MM.1S (cell line): ENCODE results near the gene ITIH3.

Source experiments
- DNase-seq: peaks from one replicate; pipeline ENCODE4 v3.0.0-alpha.2; 2015
- H2AFZ ChIP-seq: fragments of 300-600 bp; sonication (generic); 2 replicates; pipeline ENCODE4 v1.6.0; 2016; ENCODE audit warnings: antibody characterized with exemption, low read length
- H3F3A ChIP-seq: fragments of 300-600 bp; sonication (generic); 2 replicates; pipeline ENCODE4 v1.6.1; 2016; ENCODE audit warnings: mild to moderate bottlenecking, antibody characterized with exemption, low read length, moderate library complexity, mixed read lengths; ENCODE audit not compliant: insufficient read depth
- H3K27ac ChIP-seq: fragments of 300-600 bp; sonication (generic); 2 replicates; pipeline ENCODE4 v1.5.1; 2016; ENCODE audit warnings: mild to moderate bottlenecking, low read length
- H3K27me3 ChIP-seq: fragments of 300-600 bp; sonication (generic); replicated peaks from 2 replicates; pipeline ENCODE4 v1.6.0; 2016; ENCODE audit warnings: low read length; ENCODE audit not compliant: insufficient read depth
- H3K36me3 ChIP-seq: fragments of 300-600 bp; sonication (generic); replicated peaks from 2 replicates; pipeline ENCODE4 v1.6.1; 2016; ENCODE audit warnings: mild to moderate bottlenecking, low read length, mixed read lengths; ENCODE audit not compliant: insufficient read depth
- H3K4me1 ChIP-seq: fragments of 300-600 bp; sonication (generic); 2 replicates; pipeline ENCODE4 v1.6.1; 2016; ENCODE audit warnings: low read length, mixed read lengths
- H3K4me2 ChIP-seq: fragments of 300-600 bp; sonication (generic); 2 replicates; pipeline ENCODE4 v1.6.0; 2016; ENCODE audit warnings: low read depth, low read length
- H3K4me3 ChIP-seq: fragments of 300-600 bp; sonication (generic); 2 replicates; pipeline ENCODE4 v1.5.1; 2016; ENCODE audit warnings: low read length, mixed read lengths
- H3K79me2 ChIP-seq: fragments of 300-600 bp; sonication (generic); 2 replicates; pipeline ENCODE4 v1.6.1; 2016; ENCODE audit warnings: mixed run types, low read length, mixed read lengths
- H3K9ac ChIP-seq: fragments of 300-600 bp; sonication (generic); 2 replicates; pipeline ENCODE4 v1.6.1; 2016; ENCODE audit warnings: low read length, mixed read lengths
- H3K9me2 ChIP-seq: fragments of 300-600 bp; sonication (generic); replicated peaks from 2 replicates; pipeline ENCODE4 v1.6.1; 2016; ENCODE audit warnings: mild to moderate bottlenecking, low read length, mixed read lengths; ENCODE audit not compliant: insufficient read depth
- H3K9me3 ChIP-seq: fragments of 300-600 bp; sonication (generic); replicated peaks from 2 replicates; pipeline ENCODE4 v1.6.1; 2016; ENCODE audit warnings: mild to moderate bottlenecking, low read length, mixed read lengths; ENCODE audit not compliant: insufficient read depth
- H4K20me1 ChIP-seq: fragments of 300-600 bp; sonication (generic); 2 replicates; pipeline ENCODE4 v1.6.1; 2016; ENCODE audit warnings: mild to moderate bottlenecking, low read length, moderate library complexity, mixed read lengths; ENCODE audit not compliant: insufficient read depth
- EZH2 ChIP-seq: fragments of 300-600 bp; sonication (generic); optimal IDR thresholded peaks from 2 replicates; pipeline ENCODE3; 2017; ENCODE audit warnings: low read depth, mild to moderate bottlenecking, antibody characterized with exemption, low read length, mixed read lengths
- EZH2phosphoT487 ChIP-seq: fragments of 300-600 bp; sonication (generic); IDR thresholded peaks from 2 replicates; pipeline ENCODE4 v1.6.1; 2018; ENCODE audit warnings: antibody characterized with exemption, low read length
- TF ChIP-seq, protein P1 (sequence below): fragments of 300-600 bp; sonication (generic); IDR thresholded peaks from 2 replicates; pipeline ENCODE4 v1.5.1; 2016; ENCODE audit warnings: antibody characterized with exemption, low read length, mixed read lengths

ITIH3 gene

DNA sequence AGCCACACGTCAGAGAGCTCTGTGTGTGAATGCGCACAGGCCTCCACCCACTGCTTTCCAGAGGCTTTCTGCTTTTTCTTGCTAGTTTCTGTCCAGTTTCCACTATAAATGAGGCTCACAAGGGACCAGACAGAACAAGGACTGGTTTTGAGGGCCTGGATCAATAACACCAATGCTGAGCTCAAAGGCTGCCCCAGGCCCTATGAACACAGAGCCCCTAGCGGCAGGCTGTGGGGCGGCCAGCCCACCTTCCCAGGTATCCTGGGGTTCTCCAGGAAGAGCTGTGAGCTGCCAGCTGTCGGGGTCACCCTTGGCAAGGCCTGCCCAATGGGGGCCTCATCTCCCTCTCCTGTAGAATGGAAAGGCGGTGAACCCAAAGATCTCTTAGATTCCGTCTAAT, 2.2 kb upstream of the ITIH3 start:
- H3K36me3 ChIP-seq, result no peaks in the 10 kb centered on the region
- no peak for DNase-seq
- H3F3A ChIP-seq, result no peaks in the 10 kb centered on the region
- TF ChIP-seq, protein P1, sequence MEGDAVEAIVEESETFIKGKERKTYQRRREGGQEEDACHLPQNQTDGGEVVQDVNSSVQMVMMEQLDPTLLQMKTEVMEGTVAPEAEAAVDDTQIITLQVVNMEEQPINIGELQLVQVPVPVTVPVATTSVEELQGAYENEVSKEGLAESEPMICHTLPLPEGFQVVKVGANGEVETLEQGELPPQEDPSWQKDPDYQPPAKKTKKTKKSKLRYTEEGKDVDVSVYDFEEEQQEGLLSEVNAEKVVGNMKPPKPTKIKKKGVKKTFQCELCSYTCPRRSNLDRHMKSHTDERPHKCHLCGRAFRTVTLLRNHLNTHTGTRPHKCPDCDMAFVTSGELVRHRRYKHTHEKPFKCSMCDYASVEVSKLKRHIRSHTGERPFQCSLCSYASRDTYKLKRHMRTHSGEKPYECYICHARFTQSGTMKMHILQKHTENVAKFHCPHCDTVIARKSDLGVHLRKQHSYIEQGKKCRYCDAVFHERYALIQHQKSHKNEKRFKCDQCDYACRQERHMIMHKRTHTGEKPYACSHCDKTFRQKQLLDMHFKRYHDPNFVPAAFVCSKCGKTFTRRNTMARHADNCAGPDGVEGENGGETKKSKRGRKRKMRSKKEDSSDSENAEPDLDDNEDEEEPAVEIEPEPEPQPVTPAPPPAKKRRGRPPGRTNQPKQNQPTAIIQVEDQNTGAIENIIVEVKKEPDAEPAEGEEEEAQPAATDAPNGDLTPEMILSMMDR, result no peak
- TF ChIP-seq EZH2 (no peak), EZH2phosphoT487 (no peak)
- H4K20me1 ChIP-seq, result no peaks in the 10 kb centered on the region
- H3K4me2 ChIP-seq, result no peak overlapping the region
- no peak overlapping the region for H2AFZ ChIP-seq
- H3K9ac ChIP-seq, result no peak overlapping the region
- H3K9me2 ChIP-seq, result no peaks in the 10 kb centered on the region
- H3K4me3 ChIP-seq, result no peak overlapping the region
- no peaks in the 10 kb centered on the region for H3K4me1 ChIP-seq
- H3K27me3 ChIP-seq, result no peaks in the 10 kb centered on the region
- H3K27ac ChIP-seq, result no peak overlapping the region
- no peaks in the 10 kb centered on the region for H3K79me2 ChIP-seq
- H3K9me3 ChIP-seq, result no peaks in the 10 kb centered on the region

DNA sequence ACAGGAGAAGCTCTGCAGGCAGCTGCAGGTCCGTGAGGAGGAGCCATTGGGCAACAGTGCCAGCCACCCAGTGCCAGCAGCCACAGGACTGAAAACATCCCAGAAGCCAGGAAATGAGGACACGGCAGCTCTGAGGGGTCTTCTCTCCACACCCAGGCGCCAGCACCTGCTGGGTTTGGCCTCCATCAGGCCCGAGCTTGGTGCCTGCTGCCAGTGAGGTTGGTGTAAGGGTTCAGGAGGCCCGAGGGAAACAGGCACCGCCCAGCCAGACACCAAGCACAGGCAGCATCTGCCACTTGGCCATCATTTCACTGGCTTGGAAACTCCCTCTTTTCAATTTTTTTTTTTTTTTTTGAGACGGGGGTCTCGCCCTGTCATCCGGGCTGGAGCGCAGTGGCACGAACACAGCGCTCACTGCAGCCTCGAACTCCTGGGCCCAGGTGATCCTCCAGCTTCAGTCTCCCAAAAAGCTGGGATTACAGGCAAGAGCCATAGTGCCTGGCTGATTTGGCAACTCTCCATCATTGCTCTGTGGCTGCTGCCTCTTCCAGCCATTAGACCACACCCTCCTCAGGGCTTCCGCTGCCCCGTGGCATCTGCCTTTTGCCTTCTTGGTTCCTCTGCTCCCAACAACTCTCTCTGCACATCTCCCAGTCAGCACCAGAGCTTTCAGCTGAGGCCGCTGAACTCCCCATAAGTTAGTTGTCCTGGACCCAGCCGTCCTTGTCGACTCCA, 1.5 kb upstream of the ITIH3 start:
- Histone ChIP-seq H3K9me2 (no peaks in the 10 kb centered on the region), H3K79me2 (no peaks in the 10 kb centered on the region), H2AFZ (no peak overlapping the region), H3K27me3 (no peaks in the 10 kb centered on the region), H3K4me3 (no peak overlapping the region), H3K4me1 (no peaks in the 10 kb centered on the region), H3K4me2 (no peak overlapping the region), H3K9ac (no peak overlapping the region), H3K27ac (no peak overlapping the region), H3K36me3 (no peaks in the 10 kb centered on the region), H4K20me1 (no peaks in the 10 kb centered on the region), H3K9me3 (no peaks in the 10 kb centered on the region), H3F3A (no peaks in the 10 kb centered on the region)
- no peak for DNase-seq
- TF ChIP-seq EZH2phosphoT487, result no peak
- TF ChIP-seq, protein P1, result no peak
- TF ChIP-seq EZH2, result no peak

DNA sequence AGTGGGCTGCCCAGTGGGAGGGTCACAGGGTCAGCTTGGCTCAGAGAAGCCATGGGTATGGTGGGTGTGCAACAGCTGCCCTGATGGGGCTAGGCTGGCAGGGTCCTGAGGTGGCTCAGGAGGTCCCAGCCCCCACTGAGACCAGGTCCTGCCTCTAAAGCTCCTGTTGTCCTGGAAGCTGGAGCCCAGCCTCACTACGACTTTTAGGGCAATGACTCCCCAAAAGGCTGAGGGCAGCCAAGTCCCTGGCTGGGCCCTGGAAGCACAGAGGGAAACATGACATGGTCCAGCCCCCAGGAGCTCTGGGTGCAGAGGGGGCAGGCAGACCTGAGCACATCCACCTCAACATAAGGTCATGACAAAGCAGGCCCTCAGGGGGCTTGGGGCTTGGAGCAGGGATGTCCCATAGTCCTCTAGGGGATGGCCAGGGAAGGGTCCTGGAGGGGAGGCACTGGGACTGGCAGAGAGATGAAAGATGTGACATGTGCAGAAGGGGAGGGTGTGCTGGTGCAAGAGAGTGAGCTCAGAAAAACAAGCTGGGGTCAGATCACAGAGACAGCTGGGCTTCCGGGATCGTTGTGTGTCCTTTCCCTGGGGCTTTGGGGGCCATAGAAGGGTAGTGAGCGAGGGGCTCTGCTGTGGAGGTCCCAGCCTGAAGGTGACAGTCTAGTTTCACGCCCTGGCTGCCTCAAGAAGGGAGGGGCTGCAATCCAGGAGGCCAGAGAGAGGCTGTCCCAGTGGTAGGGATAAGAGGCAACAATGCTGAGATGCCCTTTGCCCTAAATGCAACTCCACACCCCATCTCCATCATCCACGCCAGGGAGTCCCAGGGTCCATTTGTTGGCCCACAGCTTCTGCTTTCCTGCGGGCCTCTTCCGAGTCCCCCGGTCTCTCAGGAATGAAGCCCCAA, 639 bp upstream of the ITIH3 start:
- no peak overlapping the region for H3K4me3 ChIP-seq
- no peak overlapping the region for H2AFZ ChIP-seq
- no peak overlapping the region for H3K27ac ChIP-seq

More for the DNA sequence above, 639 bp upstream of the ITIH3 start:
- DNase-seq, result no peak
- Histone ChIP-seq H3F3A (no peaks in the 10 kb centered on the region), H4K20me1 (no peaks in the 10 kb centered on the region), H3K4me1 (no peaks in the 10 kb centered on the region), H3K79me2 (no peaks in the 10 kb centered on the region), H3K36me3 (no peaks in the 10 kb centered on the region), H3K4me2 (no peak overlapping the region), H3K9ac (no peak overlapping the region), H3K9me3 (no peaks in the 10 kb centered on the region), H3K27me3 (no peaks in the 10 kb centered on the region), H3K9me2 (no peaks in the 10 kb centered on the region)
- no peak for TF ChIP-seq EZH2
- TF ChIP-seq, protein P1, result no peak
- no peak for TF ChIP-seq EZH2phosphoT487
